ENCODE data around the gene SEC31A. TPM values are rescaled to one million over a fixed set of nuclear protein-coding genes. Genes with fewer than 3 reads are reported as not detected.

The SEC31A gene
- total and polyA plus RNA-seq, 2 of the 4 experiments (the other 2 are of a cell fraction), result 278 to 366 TPM

GRCh38 chr4:82890901-82891706, at the start of gene SEC31A (continued):
- no peak for TF ChIP-seq CTCF (conservative IDR thresholded peaks at IDR 0.05; ENCODE audit: low read depth, low read length)
- TF ChIP-seq POLR2A (IDR thresholded peaks at IDR 0.05; ENCODE audit: low read depth, low read length), result peak; percentile 98
- no peak for TF ChIP-seq RFX5 (IDR thresholded peaks at IDR 0.05; ENCODE audit: low read depth, low read length)
- no peak for TF ChIP-seq SMC3 (IDR thresholded peaks at IDR 0.05; ENCODE audit: low read depth, low read length)

Measured in IMR-90 (cell line).